Thyroid gland (tissue), 4 donors: ENCODE measurements around the gene CELSR3. TPM values are rescaled to one million over a fixed set of nuclear protein-coding genes. Genes with fewer than 3 reads are reported as not detected.

Source experiments
- DNase-seq, 2 donors: peaks; one replicate each; pipeline ENCODE4 v3.0.0-alpha.2; 2019
- H3K27ac ChIP-seq, 3 donors: fragments of 200-600 bp; sonication (generic); 1 replicate in 2 of 3; 2 replicates in 1 of 3; pipeline ENCODE4 v1.5.1; 2016 to 2019; ENCODE audit warnings: mild to moderate bottlenecking in 1 of 3, moderate library complexity in 1 of 3
- H3K27me3 ChIP-seq: fragments of 200-600 bp; sonication (generic); one replicate; pipeline ENCODE4 v1.5.1; 2019
- H3K36me3 ChIP-seq, 2 donors: fragments of 200-600 bp; sonication (generic); one replicate each; pipeline ENCODE4 v1.5.1; 2016 to 2019
- H3K4me1 ChIP-seq, 2 donors: fragments of 200-600 bp; sonication (generic); one replicate each; pipeline ENCODE4 v1.5.1; 2017 to 2019
- H3K4me3 ChIP-seq, 3 donors: fragments of 200-600 bp; sonication (generic); replicated peaks in 1 of 3; 1 replicate in 2 of 3; 2 replicates in 1 of 3; pipeline ENCODE4 v1.5.1; 2016; ENCODE audit warnings: mild to moderate bottlenecking in 1 of 3
- H3K9me3 ChIP-seq: fragments of 200-600 bp; sonication (generic); one replicate; pipeline ENCODE4 v1.5.1; 2017
- POLR2A ChIP-seq, 2 donors: fragments of 450-650 bp; IDR thresholded peaks; one replicate each; pipeline ENCODE4 v1.6.1; 2017; ENCODE audit warnings: antibody characterized with exemption in 2 of 2, mild to moderate bottlenecking in 2 of 2, moderate library complexity in 1 of 2
- whole genome bisulfite sequencing, 2 donors: methylation state at CpG; one replicate each; pipeline ENCODE4 v1.1.5; 2017; 5-methylcytosine and 5-hydroxymethylcytosine counted together
- intact Hi-C: fragments of 100-400 bp; cut with DNase I; formaldehyde crosslinking; loops from one replicate; pipeline ENCODE4 v1.15.1; 2023
- total RNA-seq, 4 donors: library from RNA; depleted of rRNA; stranded (reverse); fragments of >200 nt; gene quantifications; one replicate each; pipeline ENCODE4 v1.2.3, GENCODE V29; 2016
- TF ChIP-seq, protein P1 (sequence below), 6 experiments: fragments of 200-600 bp in 3 of 6; fragments of 450-650 bp in 3 of 6; sonication (generic) in 3 of 6; IDR thresholded peaks; one replicate each; pipeline ENCODE4 v1.5.1; 2016 to 2019; ENCODE audit warnings: antibody characterized with exemption in 6 of 6, mild to moderate bottlenecking in 2 of 6, inconsistent platforms in 1 of 6, moderate library complexity in 1 of 6

The CELSR3 gene
- total RNA-seq, 4 donors from 2014 or later: 0.54 to 1.7 (median 1.0) TPM

DNA sequence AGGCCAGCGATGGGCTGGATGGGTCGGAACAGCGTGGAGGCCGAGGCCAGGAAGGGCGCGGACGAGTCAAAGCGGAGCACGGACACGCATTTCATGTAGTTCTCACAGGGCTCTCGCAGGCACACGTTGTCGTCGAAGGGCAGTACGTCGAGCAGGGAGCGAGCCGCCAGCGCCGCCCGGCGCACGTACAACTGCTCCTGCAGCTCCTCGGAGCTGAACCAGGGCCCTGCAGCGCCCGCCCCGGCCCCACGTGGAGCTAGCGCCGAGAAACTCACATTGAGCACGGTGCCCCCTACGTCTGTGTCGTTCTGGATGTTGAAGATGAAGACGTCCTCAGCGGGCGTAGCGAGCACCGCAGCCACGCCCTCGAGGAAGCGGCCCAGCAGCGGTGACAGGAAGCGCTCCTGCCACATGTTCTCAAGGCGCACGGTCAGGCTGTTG, 5.8 kb downstream of the CELSR3 start:
- no peaks in the 10 kb centered on the region for H3K36me3 ChIP-seq
- H3K4me1 ChIP-seq: peaks cover 13 to 23% of the 10 kb centered on the region in 2 donors
- H3K4me3 ChIP-seq: peak overlapping the region in 1 of 3 donors; percentile 44
- peak in 1 of 2 donors; percentile 7 for DNase-seq
- whole genome bisulfite sequencing, 2 donors: 34 to 65% methylated on average over 15 to 35 of the region's 45 CpGs
- no peaks in the 10 kb centered on the region for H3K27me3 ChIP-seq
- H3K27ac ChIP-seq: peak overlapping the region in 1 of 3 donors; percentile 74
- intact Hi-C loops: no loop called here
- TF ChIP-seq POLR2A (IDR thresholded peaks at IDR 0.05): no peak
- TF ChIP-seq, protein P1, sequence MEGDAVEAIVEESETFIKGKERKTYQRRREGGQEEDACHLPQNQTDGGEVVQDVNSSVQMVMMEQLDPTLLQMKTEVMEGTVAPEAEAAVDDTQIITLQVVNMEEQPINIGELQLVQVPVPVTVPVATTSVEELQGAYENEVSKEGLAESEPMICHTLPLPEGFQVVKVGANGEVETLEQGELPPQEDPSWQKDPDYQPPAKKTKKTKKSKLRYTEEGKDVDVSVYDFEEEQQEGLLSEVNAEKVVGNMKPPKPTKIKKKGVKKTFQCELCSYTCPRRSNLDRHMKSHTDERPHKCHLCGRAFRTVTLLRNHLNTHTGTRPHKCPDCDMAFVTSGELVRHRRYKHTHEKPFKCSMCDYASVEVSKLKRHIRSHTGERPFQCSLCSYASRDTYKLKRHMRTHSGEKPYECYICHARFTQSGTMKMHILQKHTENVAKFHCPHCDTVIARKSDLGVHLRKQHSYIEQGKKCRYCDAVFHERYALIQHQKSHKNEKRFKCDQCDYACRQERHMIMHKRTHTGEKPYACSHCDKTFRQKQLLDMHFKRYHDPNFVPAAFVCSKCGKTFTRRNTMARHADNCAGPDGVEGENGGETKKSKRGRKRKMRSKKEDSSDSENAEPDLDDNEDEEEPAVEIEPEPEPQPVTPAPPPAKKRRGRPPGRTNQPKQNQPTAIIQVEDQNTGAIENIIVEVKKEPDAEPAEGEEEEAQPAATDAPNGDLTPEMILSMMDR (IDR thresholded peaks at IDR 0.05): no peak
- H3K9me3 ChIP-seq: no peaks in the 10 kb centered on the region

DNA sequence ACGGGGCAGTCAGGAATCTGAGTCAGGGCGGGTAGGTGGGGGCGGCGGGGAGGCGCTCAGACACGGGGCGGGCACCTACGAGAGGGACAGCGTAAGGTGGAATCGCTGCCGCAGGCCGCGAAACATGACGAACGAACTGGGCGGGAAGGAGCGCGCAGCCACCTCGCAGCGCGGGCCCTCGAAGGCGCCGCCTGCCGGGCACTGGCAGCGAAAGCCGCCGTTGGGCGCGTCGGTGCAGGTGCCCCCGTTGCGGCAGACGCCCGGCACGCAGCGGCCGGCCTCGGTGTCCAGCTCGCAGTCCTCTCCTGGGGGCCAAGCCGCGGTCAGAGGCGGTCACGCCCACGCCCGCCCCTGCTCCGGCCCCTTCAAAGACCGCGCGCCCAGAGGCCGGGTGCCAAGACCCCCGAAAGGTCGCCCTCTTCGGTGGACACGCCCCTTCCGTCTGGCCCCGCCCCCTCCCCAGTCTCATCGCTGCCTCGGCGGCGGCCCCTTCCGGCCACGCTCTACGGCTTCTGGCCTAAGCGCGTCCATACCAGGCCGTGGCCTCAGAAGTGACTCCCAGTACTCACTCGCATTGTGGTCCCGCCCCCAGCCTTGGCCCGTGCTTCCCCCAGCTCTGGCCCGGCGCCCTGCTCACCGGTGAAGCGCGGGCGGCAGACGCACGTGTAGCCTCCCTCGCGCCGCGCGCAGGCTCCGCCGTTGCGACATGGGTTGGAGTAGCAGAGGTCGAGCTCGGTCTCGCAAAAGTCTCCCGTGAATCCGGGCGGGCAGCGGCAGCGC, 6.4 kb downstream of the CELSR3 start:
- Histone ChIP-seq H3K4me1 (peaks cover 10 to 20% of the 10 kb centered on the region in 2 donors), H3K4me3 (peak overlapping the region; percentile 28 to 44 (median 33)), H3K9me3 (no peaks in the 10 kb centered on the region), H3K36me3 (no peaks in the 10 kb centered on the region), H3K27me3 (no peaks in the 10 kb centered on the region), H3K27ac (peak overlapping the region; percentile 2 to 74 (median 61))
- 8 to 27% methylated on average over 8 to 13 of the region's 94 CpGs for WGBS, 2 donors
- intact Hi-C loops: no loop called here
- DNase-seq: peak; percentile 95 to 96
- peak in 1 of 2 donors; percentile 48 for TF ChIP-seq POLR2A (IDR thresholded peaks at IDR 0.05)
- TF ChIP-seq, protein P1 (IDR thresholded peaks at IDR 0.05): peak; percentile 12 to 85 (median 68)

DNA sequence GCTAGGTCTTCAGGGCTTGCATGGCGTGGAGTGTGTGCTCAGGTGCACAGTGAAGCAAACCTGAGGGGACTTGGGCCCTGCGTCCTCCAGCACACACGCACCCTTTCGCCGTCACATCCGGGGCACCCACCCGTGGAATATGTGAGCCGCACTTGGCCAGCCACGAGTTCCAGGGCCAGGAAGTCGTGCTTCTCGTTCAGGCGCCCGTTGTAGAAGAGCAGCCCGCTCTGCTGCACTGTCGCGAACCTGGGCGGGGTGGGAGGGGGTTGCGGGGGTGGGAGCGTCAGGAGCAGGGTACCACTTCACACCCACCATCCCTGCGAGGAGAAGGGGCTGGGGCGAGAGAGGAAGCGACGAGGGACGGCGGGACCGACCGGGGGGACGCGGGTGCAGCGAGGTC, 7.1 kb downstream of the CELSR3 start:
- DNase-seq: peak; percentile 69 to 71
- intact Hi-C loops: no loop called here
- peak overlapping the region; percentile 2 to 74 (median 61) for H3K27ac ChIP-seq

DNA sequence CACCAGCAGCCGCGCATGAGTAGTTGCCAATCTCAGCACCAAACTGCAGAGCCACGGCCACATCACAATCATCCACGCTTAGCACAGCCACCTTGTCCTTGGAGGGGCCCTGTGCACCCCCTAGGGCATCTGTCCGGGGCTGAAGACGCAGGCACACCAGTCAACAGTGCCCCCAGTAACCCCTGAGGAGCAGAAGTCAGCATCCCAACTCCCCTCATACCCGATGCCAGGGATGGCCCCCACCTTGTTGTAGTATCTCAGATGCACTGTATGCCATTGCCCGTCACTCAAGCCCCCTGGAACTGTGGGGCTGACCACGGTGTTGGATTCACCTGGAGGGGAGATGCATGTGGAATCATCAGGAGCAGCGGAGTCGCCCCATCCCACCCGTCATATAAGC, 7.6 kb downstream of the CELSR3 start:
- no peak overlapping the region for H3K4me3 ChIP-seq
- 91 to 92% methylated on average over 9 to 12 of the region's 12 CpGs for WGBS, 2 donors
- peak overlapping the region in 1 of 3 donors; percentile 74 for H3K27ac ChIP-seq
- TF ChIP-seq, protein P1 (IDR thresholded peaks at IDR 0.05): no peak
- no peak for TF ChIP-seq POLR2A (IDR thresholded peaks at IDR 0.05)
- no peaks in the 10 kb centered on the region for H3K36me3 ChIP-seq
- H3K9me3 ChIP-seq: no peaks in the 10 kb centered on the region
- peaks cover 9 to 17% of the 10 kb centered on the region in 2 donors for H3K4me1 ChIP-seq
- no peak for DNase-seq
- no peaks in the 10 kb centered on the region for H3K27me3 ChIP-seq
- intact Hi-C loops: no loop called here

More for the DNA sequence above, 7.1 kb downstream of the CELSR3 start:
- no peaks in the 10 kb centered on the region for H3K9me3 ChIP-seq
- H3K27me3 ChIP-seq: no peaks in the 10 kb centered on the region
- peak overlapping the region in 1 of 3 donors; percentile 44 for H3K4me3 ChIP-seq
- peaks cover 9 to 17% of the 10 kb centered on the region in 2 donors for H3K4me1 ChIP-seq
- 7 to 12% methylated on average over 17 to 25 of the region's 30 CpGs for WGBS, 2 donors
- no peaks in the 10 kb centered on the region for H3K36me3 ChIP-seq
- TF ChIP-seq, protein P1 (IDR thresholded peaks at IDR 0.05): no peak
- TF ChIP-seq POLR2A (IDR thresholded peaks at IDR 0.05): no peak
